HepG2 (cell line): ENCODE measurements around the gene SLC16A3. TPM values are rescaled to one million over a fixed set of nuclear protein-coding genes. Genes with fewer than 3 reads are reported as not detected.

ENCODE experiments used
- CBX1 ChIP-seq: IDR thresholded peaks from one replicate; pipeline ENCODE4 v1.6.1; 2016; ENCODE audit warnings: antibody characterized with exemption, low read depth
- ISX ChIP-seq: sonication (generic); formaldehyde crosslinking; conservative IDR thresholded peaks from 2 replicates; pipeline ENCODE4 v1.5.0; 2020; ENCODE audit warnings: missing genetic modification reagents
- KLF12 ChIP-seq: sonication (generic); formaldehyde crosslinking; IDR thresholded peaks from 2 replicates; pipeline ENCODE4 v1.4.0; 2020; ENCODE audit warnings: missing genetic modification reagents, borderline replicate concordance
- NFE2 ChIP-seq: sonication (generic); formaldehyde crosslinking; IDR thresholded peaks from 2 replicates; pipeline ENCODE4 v1.4.0; 2020; ENCODE audit warnings: missing genetic modification reagents
- NFE2L2 ChIP-seq: fragments of 150-350 bp; IDR thresholded peaks from 2 replicates; pipeline ENCODE4 v1.6.1; 2014; ENCODE audit warnings: low read length
- PHF5A ChIP-seq: IDR thresholded peaks from one replicate; pipeline ENCODE4 v1.6.1; 2018; ENCODE audit warnings: low read depth, missing genetic modification reagents; ENCODE audit not compliant: unreplicated experiment
- ZFP91 ChIP-seq: sonication (generic); formaldehyde crosslinking; IDR thresholded peaks from 2 replicates; pipeline ENCODE4 v1.9.0; 2022; ENCODE audit warnings: missing genetic modification reagents, mild to moderate bottlenecking, borderline replicate concordance
- ZFY ChIP-seq: sonication (generic); formaldehyde crosslinking; IDR thresholded peaks from 2 replicates; pipeline ENCODE4 v1.4.0; 2020; ENCODE audit warnings: missing genetic modification reagents
- ZNF121 ChIP-seq: sonication (generic); formaldehyde crosslinking; IDR thresholded peaks from 2 replicates; pipeline ENCODE4 v1.5.0; 2020; ENCODE audit warnings: mild to moderate bottlenecking, missing genetic modification reagents
- ZNF292 ChIP-seq: sonication (generic); formaldehyde crosslinking; IDR thresholded peaks from 2 replicates; pipeline ENCODE4 v1.8.1; 2022; ENCODE audit warnings: mild to moderate bottlenecking, low read depth, missing genetic modification reagents, borderline replicate concordance
- ZNF337 ChIP-seq: sonication (generic); formaldehyde crosslinking; IDR thresholded peaks from 2 replicates; pipeline ENCODE4 v1.5.1; 2020; ENCODE audit warnings: missing genetic modification reagents, low read depth, mild to moderate bottlenecking, borderline replicate concordance
- ZNF512 ChIP-seq: sonication (generic); formaldehyde crosslinking; IDR thresholded peaks from 2 replicates; pipeline ENCODE4 v1.4.0; 2020; ENCODE audit warnings: mild to moderate bottlenecking, missing genetic modification reagents
- polyA plus RNA-seq, 8 experiments: library from polyadenylated mRNA; depleted of rRNA in 3 of 8; stranded (reverse) in 7 of 8; unstranded in 1 of 8; fragments of >200 nt; fragmentation: Illumina TruSeq in 4 of 8; extraction: Trizol in 4 of 8; gene quantifications; 2 replicates each; pipeline versions ENCODE4 v1.2.1 to v1.2.3, GENCODE V29; 2011 to 2016; ENCODE audit warnings: low read depth in 4 of 8, missing spikeins in 1 of 8, mixed read lengths in 1 of 8; ENCODE audit not compliant: insufficient read depth in 1 of 8
- total RNA-seq, 5 experiments: library from RNA; depleted of rRNA; stranded (reverse); fragments of >200 nt; fragmentation: Illumina TruSeq; extraction: Trizol; gene quantifications; 2 replicates each; pipeline ENCODE4 v1.2.3, GENCODE V29; 2016; ENCODE audit warnings: low read depth in 1 of 5
- TF ChIP-seq, protein P1 (sequence below): sonication (generic); formaldehyde crosslinking; IDR thresholded peaks from 2 replicates; pipeline ENCODE4 v1.4.0; 2020; ENCODE audit warnings: missing genetic modification reagents
- TF ChIP-seq, protein P2 (sequence below): sonication (generic); formaldehyde crosslinking; IDR thresholded peaks from 2 replicates; pipeline ENCODE4 v1.4.0; 2020; ENCODE audit warnings: missing genetic modification reagents, borderline replicate concordance
- TF ChIP-seq, protein P3 (sequence below): sonication (generic); formaldehyde crosslinking; IDR thresholded peaks from 2 replicates; pipeline ENCODE4 v1.4.0; 2020; ENCODE audit warnings: missing genetic modification reagents, mild to moderate bottlenecking, borderline replicate concordance

The SLC16A3 gene
- total and polyA plus RNA-seq, 2 of the 13 experiments (the other 11 are each of a cell fraction or from before 2014, with no cell fraction given), result 242 to 349 TPM

DNA sequence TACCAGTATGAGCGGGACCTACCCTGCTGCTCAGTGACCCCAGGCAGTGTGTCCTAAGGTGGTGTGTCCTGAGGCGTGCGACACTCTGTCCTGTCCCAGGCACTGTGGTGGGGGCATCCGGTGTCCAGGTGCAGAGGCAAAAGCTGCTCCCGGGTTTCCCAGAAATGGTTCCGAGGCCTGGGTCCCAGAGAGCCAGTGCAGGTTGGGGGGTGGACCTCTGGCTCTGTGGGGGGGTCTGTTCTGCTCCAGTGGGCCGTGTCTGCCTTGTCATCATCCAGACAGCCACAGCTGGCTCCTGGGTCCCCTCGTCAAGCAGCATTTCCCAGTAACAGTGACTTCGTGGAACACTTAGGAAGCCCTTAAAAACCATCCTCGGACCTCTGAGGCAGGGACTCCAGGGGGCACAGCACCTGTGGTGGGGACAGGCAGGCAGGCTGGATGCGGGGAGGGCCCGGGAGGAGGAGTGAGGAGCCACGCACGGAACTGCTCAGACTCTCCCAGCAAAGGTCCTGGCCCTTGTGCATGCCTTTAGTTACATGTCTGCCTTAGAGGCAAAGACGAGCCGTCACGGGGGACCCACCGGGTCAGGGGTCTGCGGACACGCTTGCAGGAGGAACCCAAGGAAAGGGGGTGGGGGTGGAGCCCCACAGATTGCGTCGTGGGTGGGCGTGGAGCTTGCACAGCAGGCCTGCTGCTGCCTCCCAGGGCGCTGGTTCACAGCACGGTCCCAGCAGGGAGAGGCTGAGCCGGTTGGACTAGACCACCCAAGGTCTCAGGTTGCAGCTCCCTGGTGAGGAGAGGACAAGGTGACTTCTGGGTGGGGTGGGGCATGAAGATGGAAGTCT, 5.6 kb downstream of the SLC16A3 start (continued):
- TF ChIP-seq, protein P1, sequence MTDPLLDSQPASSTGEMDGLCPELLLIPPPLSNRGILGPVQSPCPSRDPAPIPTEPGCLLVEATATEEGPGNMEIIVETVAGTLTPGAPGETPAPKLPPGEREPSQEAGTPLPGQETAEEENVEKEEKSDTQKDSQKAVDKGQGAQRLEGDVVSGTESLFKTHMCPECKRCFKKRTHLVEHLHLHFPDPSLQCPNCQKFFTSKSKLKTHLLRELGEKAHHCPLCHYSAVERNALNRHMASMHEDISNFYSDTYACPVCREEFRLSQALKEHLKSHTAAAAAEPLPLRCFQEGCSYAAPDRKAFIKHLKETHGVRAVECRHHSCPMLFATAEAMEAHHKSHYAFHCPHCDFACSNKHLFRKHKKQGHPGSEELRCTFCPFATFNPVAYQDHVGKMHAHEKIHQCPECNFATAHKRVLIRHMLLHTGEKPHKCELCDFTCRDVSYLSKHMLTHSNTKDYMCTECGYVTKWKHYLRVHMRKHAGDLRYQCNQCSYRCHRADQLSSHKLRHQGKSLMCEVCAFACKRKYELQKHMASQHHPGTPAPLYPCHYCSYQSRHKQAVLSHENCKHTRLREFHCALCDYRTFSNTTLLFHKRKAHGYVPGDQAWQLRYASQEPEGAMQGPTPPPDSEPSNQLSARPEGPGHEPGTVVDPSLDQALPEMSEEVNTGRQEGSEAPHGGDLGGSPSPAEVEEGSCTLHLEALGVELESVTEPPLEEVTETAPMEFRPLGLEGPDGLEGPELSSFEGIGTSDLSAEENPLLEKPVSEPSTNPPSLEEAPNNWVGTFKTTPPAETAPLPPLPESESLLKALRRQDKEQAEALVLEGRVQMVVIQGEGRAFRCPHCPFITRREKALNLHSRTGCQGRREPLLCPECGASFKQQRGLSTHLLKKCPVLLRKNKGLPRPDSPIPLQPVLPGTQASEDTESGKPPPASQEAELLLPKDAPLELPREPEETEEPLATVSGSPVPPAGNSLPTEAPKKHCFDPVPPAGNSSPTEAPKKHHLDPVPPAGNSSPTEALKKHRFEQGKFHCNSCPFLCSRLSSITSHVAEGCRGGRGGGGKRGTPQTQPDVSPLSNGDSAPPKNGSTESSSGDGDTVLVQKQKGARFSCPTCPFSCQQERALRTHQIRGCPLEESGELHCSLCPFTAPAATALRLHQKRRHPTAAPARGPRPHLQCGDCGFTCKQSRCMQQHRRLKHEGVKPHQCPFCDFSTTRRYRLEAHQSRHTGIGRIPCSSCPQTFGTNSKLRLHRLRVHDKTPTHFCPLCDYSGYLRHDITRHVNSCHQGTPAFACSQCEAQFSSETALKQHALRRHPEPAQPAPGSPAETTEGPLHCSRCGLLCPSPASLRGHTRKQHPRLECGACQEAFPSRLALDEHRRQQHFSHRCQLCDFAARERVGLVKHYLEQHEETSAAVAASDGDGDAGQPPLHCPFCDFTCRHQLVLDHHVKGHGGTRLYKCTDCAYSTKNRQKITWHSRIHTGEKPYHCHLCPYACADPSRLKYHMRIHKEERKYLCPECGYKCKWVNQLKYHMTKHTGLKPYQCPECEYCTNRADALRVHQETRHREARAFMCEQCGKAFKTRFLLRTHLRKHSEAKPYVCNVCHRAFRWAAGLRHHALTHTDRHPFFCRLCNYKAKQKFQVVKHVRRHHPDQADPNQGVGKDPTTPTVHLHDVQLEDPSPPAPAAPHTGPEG, result no peak
- TF ChIP-seq, protein P2, sequence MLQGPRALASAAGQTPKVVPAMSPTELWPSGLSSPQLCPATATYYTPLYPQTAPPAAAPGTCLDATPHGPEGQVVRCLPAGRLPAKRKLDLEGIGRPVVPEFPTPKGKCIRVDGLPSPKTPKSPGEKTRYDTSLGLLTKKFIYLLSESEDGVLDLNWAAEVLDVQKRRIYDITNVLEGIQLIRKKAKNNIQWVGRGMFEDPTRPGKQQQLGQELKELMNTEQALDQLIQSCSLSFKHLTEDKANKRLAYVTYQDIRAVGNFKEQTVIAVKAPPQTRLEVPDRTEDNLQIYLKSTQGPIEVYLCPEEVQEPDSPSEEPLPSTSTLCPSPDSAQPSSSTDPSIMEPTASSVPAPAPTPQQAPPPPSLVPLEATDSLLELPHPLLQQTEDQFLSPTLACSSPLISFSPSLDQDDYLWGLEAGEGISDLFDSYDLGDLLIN (CRISPR knock-in tag), result no peak
- TF ChIP-seq PHF5A (no peak), NFE2 (no peak), ZNF512 (CRISPR knock-in tag) (no peak), ZFP91 (CRISPR knock-in tag) (peak; percentile 63; the same call in 1 of the 2 replicates), ZNF121 (CRISPR knock-in tag) (no peak), ZNF292 (CRISPR knock-in tag) (no peak), ZFY (CRISPR knock-in tag) (0 out of 2 replicates have a peak, but pooled peaks have one; percentile 10), KLF12 (CRISPR knock-in tag) (no peak), CBX1 (no peak), ISX (CRISPR knock-in tag) (no peak), NFE2L2 (no peak), ZNF337 (CRISPR knock-in tag) (no peak)
- TF ChIP-seq, protein P3, sequence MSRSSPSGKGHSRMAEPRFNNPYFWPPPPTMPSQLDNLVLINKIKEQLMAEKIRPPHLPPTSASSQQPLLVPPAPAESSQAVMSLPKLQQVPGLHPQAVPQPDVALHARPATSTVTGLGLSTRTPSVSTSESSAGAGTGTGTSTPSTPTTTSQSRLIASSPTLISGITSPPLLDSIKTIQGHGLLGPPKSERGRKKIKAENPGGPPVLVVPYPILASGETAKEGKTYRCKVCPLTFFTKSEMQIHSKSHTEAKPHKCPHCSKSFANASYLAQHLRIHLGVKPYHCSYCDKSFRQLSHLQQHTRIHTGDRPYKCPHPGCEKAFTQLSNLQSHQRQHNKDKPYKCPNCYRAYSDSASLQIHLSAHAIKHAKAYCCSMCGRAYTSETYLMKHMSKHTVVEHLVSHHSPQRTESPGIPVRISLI (CRISPR knock-in tag), result no peak
